HepG2 (cell line): Measurements from ENCODE around the gene MYLK. TPM values are rescaled to one million over a fixed set of nuclear protein-coding genes. Genes with fewer than 3 reads are reported as not detected.

Experiments used
- ATAC-seq: fragments of 200-7000 bp; cut with Tn5 transposase; 3 replicates; pipeline ENCODE4 v1.9.1; 2020; ENCODE audit warnings: mild to moderate bottlenecking, moderate library complexity
- BruUV-seq: library from RNA; stranded (reverse); fragments of 400-500 nt; replicated peaks from 2 replicates; lab custom pipeline; 2021; lab: Mats Ljungman, UMichigan
- CTCF ChIA-PET: fragments of 300-600 bp; formaldehyde crosslinking; extraction: SDS; loops from one replicate; lab custom pipeline; 2021; ENCODE audit warnings: low total read pairs, inconsistent platforms, low intra/inter-chr PET ratio; lab: Yijun Ruan, JAX
- POLR2A ChIA-PET: fragments of 350-600 bp; sonication (Branson Sonifier 250); formaldehyde crosslinking; loops from one replicate; lab custom pipeline; 2020; ENCODE audit warnings: antibody characterized with exemption, inconsistent platforms; lab: Yijun Ruan, JAX
- DNase-seq: peaks from one replicate; pipeline ENCODE4 v3.0.0-alpha.2; 2015; ENCODE audit warnings: low spot score
- FAIRE-seq: peaks from 3 replicates; lab custom pipeline; 2011; peaks lifted over from hg19 to GRCh38; lab: Jason Lieb, UNC
- H2AFZ ChIP-seq: one replicate; pipeline ENCODE4 v1.6.1; 2011; ENCODE audit warnings: low read length, inconsistent platforms
- H3K27ac ChIP-seq: fragments of 300-600 bp; 3 replicates; pipeline ENCODE4 v1.8.0; 2011; ENCODE audit warnings: mixed run types, mild to moderate bottlenecking, mixed read lengths, low read length, inconsistent platforms; ENCODE audit not compliant: insufficient read depth; ENCODE audit errors: extremely low read length
- H3K27me3 ChIP-seq, 2 experiments: fragments of 200-600 bp in 1 of 2; 2 replicates in 1 of 2; 3 replicates in 1 of 2; pipeline versions ENCODE4 v1.6.0 to v1.8.0; 2011; ENCODE audit warnings: low read length in 2 of 2, mild to moderate bottlenecking in 2 of 2, moderate library complexity in 2 of 2, inconsistent platforms in 1 of 2; ENCODE audit not compliant: insufficient read depth in 2 of 2, control insufficient read depth in 1 of 2
- H3K36me3 ChIP-seq, 2 experiments: fragments of 200-600 bp in 1 of 2; replicated peaks in 1 of 2; 2 replicates in 1 of 2; 3 replicates in 1 of 2; pipeline versions ENCODE4 v1.5.1 to v1.8.0; 2011; ENCODE audit warnings: low read length in 2 of 2, inconsistent platforms in 1 of 2; ENCODE audit not compliant: insufficient read depth in 2 of 2, control insufficient read depth in 1 of 2
- H3K4me1 ChIP-seq: 2 replicates; pipeline ENCODE4 v1.5.1; 2012; ENCODE audit warnings: low read length, inconsistent platforms; ENCODE audit not compliant: insufficient read depth
- H3K4me2 ChIP-seq: 2 replicates; pipeline ENCODE4 v1.6.0; 2011; ENCODE audit warnings: low read depth, low read length, inconsistent platforms
- H3K4me3 ChIP-seq, 3 experiments: fragments of 200-600 bp in 1 of 3; sonication (generic), shearing (Covaris generic) in 1 of 3; replicated peaks in 1 of 3; 2 replicates each; pipeline ENCODE4 v1.5.1; 2011 to 2016; ENCODE audit warnings: low read length in 3 of 3, inconsistent platforms in 2 of 3, low read depth in 2 of 3, mild to moderate bottlenecking in 2 of 3, control low read depth in 1 of 3, mixed read lengths in 1 of 3; ENCODE audit not compliant: insufficient read depth in 1 of 3
- H3K79me2 ChIP-seq: one replicate; pipeline ENCODE4 v1.6.1; 2011; ENCODE audit warnings: low read length, inconsistent platforms; ENCODE audit not compliant: insufficient read depth
- H3K9ac ChIP-seq: 2 replicates; pipeline ENCODE4 v1.6.0; 2011; ENCODE audit warnings: mild to moderate bottlenecking, low read depth, low read length, inconsistent platforms; ENCODE audit not compliant: insufficient read depth
- H3K9me3 ChIP-seq: 2 replicates; pipeline ENCODE4 v1.5.1; 2012; ENCODE audit warnings: mild to moderate bottlenecking, low read length
- H4K20me1 ChIP-seq: 2 replicates; pipeline ENCODE4 v1.6.0; 2011; ENCODE audit warnings: inconsistent platforms, mild to moderate bottlenecking, low read length, moderate library complexity; ENCODE audit not compliant: insufficient read depth
- NCOA2 ChIP-seq: sonication (generic); formaldehyde crosslinking; IDR thresholded peaks from 2 replicates; pipeline ENCODE4 v1.8.0; 2022; ENCODE audit warnings: inconsistent platforms
- PLSCR1 ChIP-seq: sonication (generic); formaldehyde crosslinking; IDR thresholded peaks from 2 replicates; pipeline ENCODE4 v1.5.0; 2020; ENCODE audit warnings: missing genetic modification reagents, mild to moderate bottlenecking, borderline replicate concordance
- ZNF354B ChIP-seq: sonication (generic); formaldehyde crosslinking; IDR thresholded peaks from 2 replicates; pipeline ENCODE4 v1.8.0; 2022; ENCODE audit warnings: mild to moderate bottlenecking, missing genetic modification reagents
- ZNF749 ChIP-seq: sonication (generic); formaldehyde crosslinking; IDR thresholded peaks from 2 replicates; pipeline ENCODE4 v1.8.0; 2022; ENCODE audit warnings: mild to moderate bottlenecking, missing genetic modification reagents, moderate library complexity, borderline replicate concordance
- ZNF766 ChIP-seq: sonication (generic); formaldehyde crosslinking; IDR thresholded peaks from 2 replicates; pipeline ENCODE4 v1.5.0; 2020; ENCODE audit warnings: missing genetic modification reagents, borderline replicate concordance
- WGBS: methylation state at CpG from one replicate; pipeline ENCODE4 v1.1.6; 2017; ENCODE audit warnings: low lambda C conversion rate; 5-methylcytosine and 5-hydroxymethylcytosine counted together
- in situ Hi-C: cut with HindIII; loops from 2 replicates; pipeline ENCODE4 v1.10.0; 2017; ENCODE audit warnings: low pct_unique_long_range_greater_than_20kb; ENCODE audit not compliant: extremely low pct_ligation_motif_present
- intact Hi-C: fragments of 100-400 bp; cut with micrococcal nuclease; formaldehyde crosslinking; loops from one replicate; pipeline ENCODE4 v1.10.0; 2022; ENCODE audit not compliant: unreplicated experiment
- polyA plus RNA-seq, 8 experiments: library from polyadenylated mRNA; depleted of rRNA in 3 of 8; stranded (reverse) in 7 of 8; unstranded in 1 of 8; fragments of >200 nt; fragmentation: Illumina TruSeq in 4 of 8; extraction: Trizol in 4 of 8; gene quantifications; 2 replicates each; pipeline versions ENCODE4 v1.2.1 to v1.2.3, GENCODE V29; 2011 to 2016; ENCODE audit warnings: low read depth in 4 of 8, missing spikeins in 1 of 8, mixed read lengths in 1 of 8; ENCODE audit not compliant: insufficient read depth in 1 of 8
- total RNA-seq, 5 experiments: library from RNA; depleted of rRNA; stranded (reverse); fragments of >200 nt; fragmentation: Illumina TruSeq; extraction: Trizol; gene quantifications; 2 replicates each; pipeline ENCODE4 v1.2.3, GENCODE V29; 2016; ENCODE audit warnings: low read depth in 1 of 5
- TF ChIP-seq, protein P1 (sequence below): sonication (generic); formaldehyde crosslinking; IDR thresholded peaks from 2 replicates; pipeline ENCODE4 v1.5.0; 2020; ENCODE audit warnings: missing genetic modification reagents

MYLK gene
- total and polyA plus RNA-seq, 2 of the 13 experiments (the other 11 are each of a cell fraction or from before 2014, with no cell fraction given): 10.6 to 34.9 TPM

GRCh38 chr3:123660900-123661299, 223.2 kb downstream of the MYLK start (continued):
- TF ChIP-seq ZNF749 (CRISPR knock-in tag) (no peak), PLSCR1 (CRISPR knock-in tag) (no peak)
- TF ChIP-seq, all 625 proteins: peak for 0

- WGBS: 92% methylated on average over 3 of the region's 3 CpGs
- intact Hi-C loops: no loop called here
- H3K9ac ChIP-seq: no peak overlapping the region
Measured at GRCh38 chr3:123660141-123660675, 223.9 kb downstream of the MYLK start.

More at GRCh38 chr3:123660141-123660675, 223.9 kb downstream of the MYLK start:
- POLR2A ChIA-PET: no interaction called here
- Histone ChIP-seq H3K4me2 (no peak overlapping the region), H3K79me2 (no peaks in the 10 kb centered on the region), H2AFZ (no peak overlapping the region), H4K20me1 (no peaks in the 10 kb centered on the region), H3K27me3 (no peaks in the 10 kb centered on the region), H3K9me3 (no peaks in the 10 kb centered on the region), H3K36me3 (peaks cover 16 to 43% of the 10 kb centered on the region in 2 experiments), H3K4me1 (0 out of 2 replicates have a peak, but pooled peaks cover 4% of the 10 kb centered on the region), H3K27ac (no peak overlapping the region), H3K4me3 (no peak overlapping the region)
- BruUV-seq: no TSS peak
- ATAC-seq: no peak
- TF ChIP-seq, protein P1, sequence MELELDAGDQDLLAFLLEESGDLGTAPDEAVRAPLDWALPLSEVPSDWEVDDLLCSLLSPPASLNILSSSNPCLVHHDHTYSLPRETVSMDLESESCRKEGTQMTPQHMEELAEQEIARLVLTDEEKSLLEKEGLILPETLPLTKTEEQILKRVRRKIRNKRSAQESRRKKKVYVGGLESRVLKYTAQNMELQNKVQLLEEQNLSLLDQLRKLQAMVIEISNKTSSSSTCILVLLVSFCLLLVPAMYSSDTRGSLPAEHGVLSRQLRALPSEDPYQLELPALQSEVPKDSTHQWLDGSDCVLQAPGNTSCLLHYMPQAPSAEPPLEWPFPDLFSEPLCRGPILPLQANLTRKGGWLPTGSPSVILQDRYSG: no peak
- TF ChIP-seq NCOA2 (CRISPR knock-in tag): no peak
- no peak for TF ChIP-seq ZNF766 (CRISPR knock-in tag)
- no peak for TF ChIP-seq ZNF354B
- CTCF ChIA-PET: no interaction called here
- in situ Hi-C loops: no loop called here
- no peak for FAIRE-seq
- DNase-seq: no peak
